SK-N-SH (cell line): ENCODE data around the gene LXN.

Source experiments
- ELF1 ChIP-seq: IDR thresholded peaks from 2 replicates; pipeline ENCODE4 v1.4.0; 2012
- EZH2phosphoT487 ChIP-seq: fragments of 200-600 bp; sonication (generic); IDR thresholded peaks from 2 replicates; pipeline ENCODE4 v1.6.1; 2017; ENCODE audit warnings: low read depth, mixed run types, mild to moderate bottlenecking, antibody characterized with exemption, moderate library complexity, borderline replicate concordance
- FOXM1 ChIP-seq: IDR thresholded peaks from 2 replicates; pipeline ENCODE4 v1.4.0; 2012; ENCODE audit warnings: low read depth, mild to moderate bottlenecking
- GATA2 ChIP-seq: sonication (generic); formaldehyde crosslinking; IDR thresholded peaks from 2 replicates; pipeline ENCODE4 v1.5.0; 2020; ENCODE audit warnings: mild to moderate bottlenecking, missing genetic modification reagents
- POLR2AphosphoS5 ChIP-seq: IDR thresholded peaks from 2 replicates; pipeline ENCODE4 v1.6.1; 2012; ENCODE audit warnings: low read depth, low read length
- RAD21 ChIP-seq: IDR thresholded peaks from 2 replicates; pipeline ENCODE4 v1.6.1; 2012; ENCODE audit warnings: mild to moderate bottlenecking, low read length
- RFX5 ChIP-seq: IDR thresholded peaks from 2 replicates; pipeline ENCODE4 v1.6.1; 2012; ENCODE audit warnings: mild to moderate bottlenecking, improper control_type of control experiment, low read length
- SIN3A ChIP-seq: IDR thresholded peaks from 2 replicates; pipeline ENCODE4 v1.6.1; 2012; ENCODE audit warnings: low read depth, mild to moderate bottlenecking, low read length, moderate library complexity, borderline replicate concordance
- TAF1 ChIP-seq: IDR thresholded peaks from 2 replicates; pipeline ENCODE4 v1.6.1; 2012; ENCODE audit warnings: low read depth, mild to moderate bottlenecking, low read length, moderate library complexity, borderline replicate concordance
- TF ChIP-seq, protein P1 (sequence below): fragments of 200-600 bp; sonication (generic); IDR thresholded peaks from 2 replicates; pipeline ENCODE4 v1.6.1; 2017; ENCODE audit warnings: antibody characterized with exemption, mild to moderate bottlenecking, moderate library complexity
- TF ChIP-seq, protein P2 (sequence below): IDR thresholded peaks from 2 replicates; pipeline ENCODE4 v1.4.0; 2012; ENCODE audit warnings: low read depth

DNA sequence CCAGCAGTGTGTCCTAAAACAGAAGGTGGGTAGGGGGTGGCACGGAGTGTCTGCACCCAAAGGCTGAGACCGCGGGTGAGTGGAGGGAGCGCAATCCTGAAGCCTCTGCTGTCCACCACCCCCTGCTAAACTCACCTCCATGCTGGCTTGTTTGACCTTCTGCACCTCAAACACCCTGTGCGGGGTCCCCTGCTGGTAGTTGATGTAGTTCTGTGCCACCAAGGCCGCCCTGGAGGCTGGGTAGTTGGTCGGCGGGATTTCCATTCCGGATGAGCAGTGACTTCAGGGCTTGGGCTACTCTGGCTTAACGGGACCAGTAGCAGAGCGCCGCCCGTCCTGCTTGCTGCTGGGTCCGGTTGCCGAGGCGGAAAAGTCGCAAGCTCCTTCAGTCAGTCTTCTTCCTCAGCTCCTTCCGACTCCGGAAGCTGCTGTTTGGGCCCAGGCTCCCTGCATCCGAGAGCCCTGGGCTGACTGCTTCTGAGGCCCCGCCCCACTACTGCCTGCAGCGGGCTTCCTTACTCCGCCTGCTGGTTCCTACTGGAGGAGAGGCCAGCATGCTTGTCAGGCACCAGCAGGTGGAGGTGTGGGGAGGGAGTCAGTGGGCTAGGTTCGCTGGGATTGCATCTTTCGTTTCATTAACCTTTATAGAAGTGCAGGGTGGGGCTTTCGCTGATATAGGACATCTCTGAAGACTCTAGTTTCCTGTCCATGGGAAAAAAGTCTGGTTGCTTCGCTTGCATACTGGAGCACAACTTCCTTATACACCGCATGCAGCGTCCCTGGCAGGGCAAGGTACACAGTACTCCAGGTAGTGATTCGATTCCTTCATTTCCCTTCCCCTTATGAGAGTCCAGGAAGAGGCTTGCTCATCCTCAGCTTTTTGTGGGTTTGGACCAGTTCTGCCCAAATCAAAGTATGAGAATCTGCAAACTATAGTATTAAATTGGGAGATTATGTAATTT is at the start of gene LXN:
- no peak for TF ChIP-seq POLR2AphosphoS5
- no peak for TF ChIP-seq GATA2 (CRISPR knock-in tag)
- no peak for TF ChIP-seq EZH2phosphoT487
- no peak for TF ChIP-seq SIN3A
- TF ChIP-seq, protein P1, sequence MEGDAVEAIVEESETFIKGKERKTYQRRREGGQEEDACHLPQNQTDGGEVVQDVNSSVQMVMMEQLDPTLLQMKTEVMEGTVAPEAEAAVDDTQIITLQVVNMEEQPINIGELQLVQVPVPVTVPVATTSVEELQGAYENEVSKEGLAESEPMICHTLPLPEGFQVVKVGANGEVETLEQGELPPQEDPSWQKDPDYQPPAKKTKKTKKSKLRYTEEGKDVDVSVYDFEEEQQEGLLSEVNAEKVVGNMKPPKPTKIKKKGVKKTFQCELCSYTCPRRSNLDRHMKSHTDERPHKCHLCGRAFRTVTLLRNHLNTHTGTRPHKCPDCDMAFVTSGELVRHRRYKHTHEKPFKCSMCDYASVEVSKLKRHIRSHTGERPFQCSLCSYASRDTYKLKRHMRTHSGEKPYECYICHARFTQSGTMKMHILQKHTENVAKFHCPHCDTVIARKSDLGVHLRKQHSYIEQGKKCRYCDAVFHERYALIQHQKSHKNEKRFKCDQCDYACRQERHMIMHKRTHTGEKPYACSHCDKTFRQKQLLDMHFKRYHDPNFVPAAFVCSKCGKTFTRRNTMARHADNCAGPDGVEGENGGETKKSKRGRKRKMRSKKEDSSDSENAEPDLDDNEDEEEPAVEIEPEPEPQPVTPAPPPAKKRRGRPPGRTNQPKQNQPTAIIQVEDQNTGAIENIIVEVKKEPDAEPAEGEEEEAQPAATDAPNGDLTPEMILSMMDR: no peak
- TF ChIP-seq FOXM1: no peak
- TF ChIP-seq RAD21: no peak
- TF ChIP-seq, protein P2, sequence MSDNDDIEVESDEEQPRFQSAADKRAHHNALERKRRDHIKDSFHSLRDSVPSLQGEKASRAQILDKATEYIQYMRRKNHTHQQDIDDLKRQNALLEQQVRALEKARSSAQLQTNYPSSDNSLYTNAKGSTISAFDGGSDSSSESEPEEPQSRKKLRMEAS: no peak
- no peak for TF ChIP-seq ELF1
- no peak for TF ChIP-seq TAF1
- no peak for TF ChIP-seq RFX5
